Activated T-cell treated with anti-CD3 and anti-CD28 coated beads, Interleukin-2, amount 50 U/mL, for 24 hours (primary cell): Measurements from ENCODE around the gene HES2.

ENCODE experiments used
- DNase-seq: peaks from one replicate; pipeline ENCODE4 v3.0.0-alpha.2; 2020
- H3K27ac Mint-ChIP-seq: 2 replicates; pipeline ENCODE4 v1.8.0; 2020; ENCODE audit warnings: mild to moderate bottlenecking, mixed read lengths
- H3K27me3 Mint-ChIP-seq: 2 replicates; pipeline ENCODE4 v1.8.0; 2020; ENCODE audit warnings: mixed read lengths
- H3K36me3 Mint-ChIP-seq: 2 replicates; pipeline ENCODE4 v1.8.0; 2020; ENCODE audit warnings: low read depth, mixed read lengths
- H3K4me1 Mint-ChIP-seq: 2 replicates; pipeline ENCODE4 v1.8.0; 2020; ENCODE audit warnings: low read depth, mixed read lengths
- H3K4me3 Mint-ChIP-seq: 2 replicates; pipeline ENCODE4 v1.8.0; 2020; ENCODE audit warnings: mild to moderate bottlenecking, moderate library complexity, mixed read lengths
- H3K9me3 Mint-ChIP-seq: 2 replicates; pipeline ENCODE4 v1.8.0; 2020; ENCODE audit warnings: mixed read lengths

Gene HES2

GRCh38 chr1:6419804-6420453, at the start of gene HES2:
Gene HES2, minus strand, starts transcription at chr1:6419919. Its CDS starts 99 bp downstream, at chr1:6419820.
- Mint-ChIP-seq H3K4me1 (peaks cover 19% of the 10 kb centered on the region), H3K27me3 (peaks cover 85% of the 10 kb centered on the region), H3K27ac (no peak within 1 kb of the TSS), H3K4me3 (no peak within 1 kb of the TSS), H3K36me3 (no peaks in the 10 kb centered on the region), H3K9me3 (no peaks in the 10 kb centered on the region)
- DNase-seq, result no peak

- Mint-ChIP-seq H3K4me1 (peaks cover 15% of the 10 kb centered on the region), H3K36me3 (peaks cover 15% of the 10 kb centered on the region), H3K27ac (no peak overlapping the region), H3K27me3 (no peaks in the 10 kb centered on the region), H3K4me3 (no peak overlapping the region), H3K9me3 (no peaks in the 10 kb centered on the region)
- no peak for DNase-seq
Observed at GRCh38 chr1:6468729-6469461, 49.2 kb upstream of the HES2 start.

- no peak overlapping the region for H3K27ac Mint-ChIP-seq
- peaks cover 19% of the 10 kb centered on the region for H3K4me1 Mint-ChIP-seq
- H3K4me3 Mint-ChIP-seq, result no peak overlapping the region
- no peaks in the 10 kb centered on the region for H3K27me3 Mint-ChIP-seq
- no peak for DNase-seq
- peaks cover 20% of the 10 kb centered on the region for H3K36me3 Mint-ChIP-seq
- H3K9me3 Mint-ChIP-seq, result no peaks in the 10 kb centered on the region
Observed at GRCh38 chr1:6467744-6468688, 48.3 kb upstream of the HES2 start.

- Mint-ChIP-seq H3K27me3 (no peaks in the 10 kb centered on the region), H3K4me1 (peaks cover 27% of the 10 kb centered on the region), H3K27ac (no peak overlapping the region), H3K9me3 (no peaks in the 10 kb centered on the region), H3K36me3 (peaks cover 28% of the 10 kb centered on the region), H3K4me3 (peak overlapping the region; percentile 15)
- DNase-seq, result no peak
Observed at GRCh38 chr1:6467224-6467623, 47.5 kb upstream of the HES2 start.

- peak overlapping the region; percentile 75 for H3K27ac Mint-ChIP-seq
- no peak for DNase-seq
- no peaks in the 10 kb centered on the region for H3K27me3 Mint-ChIP-seq
- H3K36me3 Mint-ChIP-seq, result peaks cover 33% of the 10 kb centered on the region
- no peaks in the 10 kb centered on the region for H3K9me3 Mint-ChIP-seq
- peak overlapping the region; percentile 94 for H3K4me3 Mint-ChIP-seq
- H3K4me1 Mint-ChIP-seq, result peaks cover 31% of the 10 kb centered on the region
Observed at GRCh38 chr1:6466751-6467150, 47.0 kb upstream of the HES2 start.

GRCh38 chr1:6466023-6466422, 46.3 kb upstream of the HES2 start, which contains the start of gene TNFRSF25:
Gene TNFRSF25, minus strand, starts transcription at chr1:6466173. Its CDS starts 66 bp downstream, at chr1:6466107.
- Mint-ChIP-seq H3K4me1 (peaks cover 39% of the 10 kb centered on the region), H3K4me3 (peak within 1 kb of the TSS; percentile 94), H3K27ac (peak within 1 kb of the TSS; percentile 92), H3K27me3 (no peaks in the 10 kb centered on the region), H3K36me3 (peaks cover 40% of the 10 kb centered on the region), H3K9me3 (no peaks in the 10 kb centered on the region)
- DNase-seq, result peak; percentile 78

GRCh38 chr1:6465461-6466005, 45.8 kb upstream of the HES2 start:
- Mint-ChIP-seq H3K27ac (peak overlapping the region; percentile 92), H3K9me3 (no peaks in the 10 kb centered on the region), H3K27me3 (no peaks in the 10 kb centered on the region), H3K36me3 (peaks cover 45% of the 10 kb centered on the region), H3K4me3 (peak overlapping the region; percentile 94), H3K4me1 (peaks cover 44% of the 10 kb centered on the region)
- peak; percentile 75 for DNase-seq

- Mint-ChIP-seq H3K27me3 (no peaks in the 10 kb centered on the region), H3K36me3 (peaks cover 46% of the 10 kb centered on the region), H3K27ac (peak overlapping the region; percentile 92), H3K9me3 (no peaks in the 10 kb centered on the region), H3K4me1 (peaks cover 49% of the 10 kb centered on the region), H3K4me3 (peak overlapping the region; percentile 94)
- peak; percentile 54 for DNase-seq
Observed at GRCh38 chr1:6464915-6465314, 45.2 kb upstream of the HES2 start.

- H3K9me3 Mint-ChIP-seq, result no peaks in the 10 kb centered on the region
- H3K36me3 Mint-ChIP-seq, result peaks cover 46% of the 10 kb centered on the region
- peak; percentile 68 for DNase-seq
- peaks cover 53% of the 10 kb centered on the region for H3K4me1 Mint-ChIP-seq
- H3K27me3 Mint-ChIP-seq, result no peaks in the 10 kb centered on the region
- H3K27ac Mint-ChIP-seq, result peak overlapping the region; percentile 92
- peak overlapping the region; percentile 94 for H3K4me3 Mint-ChIP-seq
Observed at GRCh38 chr1:6464514-6464836, 44.8 kb upstream of the HES2 start.

- no peaks in the 10 kb centered on the region for H3K27me3 Mint-ChIP-seq
- peak overlapping the region; percentile 49 for H3K4me3 Mint-ChIP-seq
Observed at GRCh38 chr1:6463120-6463412, 43.3 kb upstream of the HES2 start.

GRCh38 chr1:6462412-6463119, 42.8 kb upstream of the HES2 start:
- peak overlapping the region; percentile 49 for H3K4me3 Mint-ChIP-seq
- no peaks in the 10 kb centered on the region for H3K27me3 Mint-ChIP-seq
- peak overlapping the region; percentile 86 for H3K27ac Mint-ChIP-seq

More at GRCh38 chr1:6463120-6463412, 43.3 kb upstream of the HES2 start:
- peaks cover 57% of the 10 kb centered on the region for H3K4me1 Mint-ChIP-seq
- H3K27ac Mint-ChIP-seq, result peak overlapping the region; percentile 71
- H3K9me3 Mint-ChIP-seq, result no peaks in the 10 kb centered on the region
- no peak for DNase-seq
- H3K36me3 Mint-ChIP-seq, result peaks cover 46% of the 10 kb centered on the region

GRCh38 chr1:6461538-6462411, 42.1 kb upstream of the HES2 start:
- H3K9me3 Mint-ChIP-seq, result no peaks in the 10 kb centered on the region
- DNase-seq, result no peak
- H3K27ac Mint-ChIP-seq, result peak overlapping the region; percentile 86
- H3K4me1 Mint-ChIP-seq, result peaks cover 57% of the 10 kb centered on the region
- peak overlapping the region; percentile 41 for H3K4me3 Mint-ChIP-seq
- peaks cover 46% of the 10 kb centered on the region for H3K36me3 Mint-ChIP-seq
- peaks cover 3% of the 10 kb centered on the region for H3K27me3 Mint-ChIP-seq

More at GRCh38 chr1:6462412-6463119, 42.8 kb upstream of the HES2 start:
- Mint-ChIP-seq H3K36me3 (peaks cover 46% of the 10 kb centered on the region), H3K4me1 (peaks cover 57% of the 10 kb centered on the region), H3K9me3 (no peaks in the 10 kb centered on the region)
- DNase-seq, result no peak

GRCh38 chr1:6461051-6461530, 41.4 kb upstream of the HES2 start:
- Mint-ChIP-seq H3K4me3 (peak overlapping the region; percentile 69), H3K27ac (peak overlapping the region; percentile 92), H3K36me3 (peaks cover 46% of the 10 kb centered on the region), H3K4me1 (peaks cover 54% of the 10 kb centered on the region), H3K9me3 (no peaks in the 10 kb centered on the region), H3K27me3 (peaks cover 10% of the 10 kb centered on the region)
- DNase-seq, result no peak
